ENCODE measurements around the gene KCNJ4.

The KCNJ4 gene

GRCh38 chr22:38452373-38453065 lies 2.5 kb downstream of the KCNJ4 start:
- no peak for DNase-seq

- DNase-seq = no peak
Observed at GRCh38 chr22:38451864-38452263, 3.1 kb downstream of the KCNJ4 start.

- DNase-seq = no peak
Observed at GRCh38 chr22:38451404-38451803, 3.6 kb downstream of the KCNJ4 start.

- DNase-seq = no peak
Observed at GRCh38 chr22:38450234-38450797, 4.7 kb downstream of the KCNJ4 start.

GRCh38 chr22:38449776-38450175 lies 5.2 kb downstream of the KCNJ4 start:
- DNase-seq = no peak

GRCh38 chr22:38448945-38449745 lies 5.9 kb downstream of the KCNJ4 start:
- DNase-seq = no peak

GRCh38 chr22:38446018-38446601 lies 8.9 kb downstream of the KCNJ4 start:
- DNase-seq = no peak

GRCh38 chr22:38444783-38445182 lies 10.2 kb downstream of the KCNJ4 start:
- DNase-seq = no peak

GRCh38 chr22:38443628-38444521 lies 11.1 kb downstream of the KCNJ4 start:
- DNase-seq = no peak

GRCh38 chr22:38442967-38443627 lies 11.9 kb downstream of the KCNJ4 start:
- DNase-seq = no peak

- DNase-seq = no peak
Observed at GRCh38 chr22:38441620-38442287, 13.2 kb downstream of the KCNJ4 start.

GRCh38 chr22:38440747-38441350 lies 14.2 kb downstream of the KCNJ4 start:
- no peak for DNase-seq

GRCh38 chr22:38437416-38437815 lies 17.6 kb downstream of the KCNJ4 start:
- no peak for DNase-seq

- DNase-seq = no peak
Observed at GRCh38 chr22:38436629-38437395, 18.2 kb downstream of the KCNJ4 start.

GRCh38 chr22:38435965-38436364 lies 19.0 kb downstream of the KCNJ4 start:
- DNase-seq = no peak

GRCh38 chr22:38435010-38435409 lies 20.0 kb downstream of the KCNJ4 start:
- no peak for DNase-seq

GRCh38 chr22:38433871-38434270 lies 21.1 kb downstream of the KCNJ4 start:
- no peak for DNase-seq

GRCh38 chr22:38432264-38432663 lies 22.7 kb downstream of the KCNJ4 start:
- DNase-seq = no peak

GRCh38 chr22:38431266-38432010 lies 23.6 kb downstream of the KCNJ4 start:
- DNase-seq = no peak
